GM19438 (cell line): Measurements from ENCODE around the gene CMTM1.
"Not testable (repeated sequence)": the region's sequence is repeated elsewhere in the genome, so short reads cannot be mapped to it uniquely, and the experiment has no call there.

ENCODE experiments used
- ATAC-seq: cut with Tn5 transposase; IDR thresholded peaks from one replicate; pipeline ENCODE4 v1.9.1; 2021; ENCODE audit warnings: low read depth; ENCODE audit not compliant: unreplicated experiment

Gene CMTM1

DNA sequence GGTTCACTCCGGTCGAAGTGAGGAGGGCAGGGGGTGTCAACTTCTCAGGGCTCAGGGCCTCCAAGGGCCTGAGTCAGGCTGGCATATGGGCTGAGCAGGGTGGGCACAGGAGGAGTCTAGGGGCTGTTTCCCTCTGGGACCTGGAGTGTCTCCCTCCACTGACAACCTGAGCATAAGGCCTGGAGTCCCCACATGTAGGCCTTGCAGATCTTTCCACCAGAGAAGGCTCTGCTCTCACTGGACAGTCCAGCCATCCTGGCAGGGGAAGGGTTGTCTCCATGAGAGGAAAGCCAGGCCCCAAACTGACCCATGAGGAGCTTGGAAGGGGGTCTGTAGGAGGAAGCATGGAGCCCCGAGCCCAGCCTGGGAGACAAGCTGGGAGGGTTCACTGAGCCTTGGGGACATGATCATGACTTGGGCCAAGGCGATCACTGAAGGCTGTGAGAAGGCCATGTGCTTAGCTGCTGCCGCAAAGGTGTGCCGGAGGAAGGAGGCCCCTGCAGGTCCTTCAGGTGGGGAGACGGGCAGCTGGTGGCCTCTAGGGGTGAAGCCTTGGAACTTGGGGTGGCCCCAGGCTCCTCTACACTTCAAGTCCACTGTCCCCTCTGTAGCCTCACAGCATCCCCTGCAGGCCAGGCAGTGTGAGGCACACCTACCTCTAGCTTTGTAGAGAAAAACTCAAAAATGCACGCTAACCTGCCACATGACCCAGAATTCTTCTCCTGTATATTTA, 22.9 kb downstream of the CMTM1 start:
- peak; percentile 79 for ATAC-seq

DNA sequence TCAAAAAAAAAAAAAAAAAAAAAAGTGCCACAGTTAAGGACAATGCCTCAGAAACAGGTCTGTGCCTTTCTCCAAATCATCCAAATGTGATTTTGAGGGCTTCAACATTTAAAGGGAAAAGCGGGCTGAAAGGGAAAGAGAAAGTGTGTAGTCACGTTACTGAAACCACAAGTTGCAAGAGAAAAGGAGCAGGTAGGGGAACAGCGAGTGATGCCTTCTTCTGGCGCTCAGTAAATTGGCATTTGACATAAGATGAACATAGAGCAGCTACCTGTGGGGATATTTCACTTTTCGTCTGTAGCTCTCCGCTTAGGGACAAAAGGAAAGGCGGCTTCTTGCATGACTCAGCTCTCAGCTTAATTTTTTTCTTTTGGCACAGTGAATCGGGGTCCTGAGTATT, 24.1 kb downstream of the CMTM1 start:
- ATAC-seq, result no peak

DNA sequence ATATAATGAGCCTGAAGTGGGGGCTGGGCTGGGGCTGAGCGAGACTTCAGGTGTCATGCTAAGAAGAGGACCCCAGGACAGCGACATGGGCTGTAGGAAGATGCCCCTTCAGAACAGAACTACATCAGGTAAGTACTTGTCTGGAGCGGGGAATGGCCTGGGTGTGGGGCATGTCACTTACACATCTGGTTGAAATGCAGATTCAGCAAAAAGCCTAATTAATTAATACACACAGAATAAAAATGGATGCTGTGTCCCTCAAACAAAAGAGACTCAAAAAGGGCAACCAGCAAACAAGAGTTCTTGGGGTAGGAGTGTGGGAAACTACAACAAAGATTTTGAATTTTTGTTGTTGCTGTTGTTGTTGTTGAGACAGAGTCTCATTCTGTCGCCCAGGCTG, 24.8 kb downstream of the CMTM1 start:
- no peak for ATAC-seq

DNA sequence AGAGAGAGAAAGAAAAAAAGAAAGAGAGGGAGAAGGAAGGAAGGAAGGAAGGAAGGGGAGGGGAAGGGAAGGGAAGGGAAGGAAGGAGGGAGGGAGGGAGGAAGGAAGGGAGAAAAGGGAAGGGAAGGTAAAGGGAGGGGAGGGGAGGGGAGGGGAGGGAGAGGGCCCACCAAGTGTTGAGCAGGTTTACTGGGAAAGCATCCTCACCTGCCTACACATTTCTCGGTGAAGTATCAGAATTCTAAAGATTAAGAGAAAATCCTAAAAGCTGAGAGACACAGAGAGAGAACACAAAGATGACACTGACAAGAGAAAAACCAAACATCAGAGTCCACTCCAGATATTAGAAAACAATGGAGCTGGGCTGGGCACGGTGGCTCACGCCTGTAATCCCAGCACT, 26.0 kb downstream of the CMTM1 start:
- no peak for ATAC-seq

DNA sequence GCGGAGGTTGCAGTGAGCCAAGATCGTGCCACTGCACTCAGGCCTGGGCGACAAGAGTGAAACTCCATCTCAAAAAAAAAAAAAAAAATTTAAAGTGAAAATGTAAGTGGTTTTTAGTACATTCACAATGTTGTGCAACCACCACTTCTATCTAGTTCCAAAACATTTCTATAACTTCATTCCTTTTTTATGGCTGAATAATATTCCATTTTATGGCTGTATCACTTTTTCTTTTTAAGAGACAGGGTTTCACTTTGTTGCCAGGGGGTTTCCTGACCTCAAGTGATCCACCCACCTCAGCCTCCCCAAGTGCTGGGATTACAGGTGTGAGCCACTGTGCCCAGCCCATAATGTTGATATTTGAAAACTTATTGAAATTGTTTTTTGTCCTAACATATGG, 26.6 kb downstream of the CMTM1 start:
- ATAC-seq, result no peak

DNA sequence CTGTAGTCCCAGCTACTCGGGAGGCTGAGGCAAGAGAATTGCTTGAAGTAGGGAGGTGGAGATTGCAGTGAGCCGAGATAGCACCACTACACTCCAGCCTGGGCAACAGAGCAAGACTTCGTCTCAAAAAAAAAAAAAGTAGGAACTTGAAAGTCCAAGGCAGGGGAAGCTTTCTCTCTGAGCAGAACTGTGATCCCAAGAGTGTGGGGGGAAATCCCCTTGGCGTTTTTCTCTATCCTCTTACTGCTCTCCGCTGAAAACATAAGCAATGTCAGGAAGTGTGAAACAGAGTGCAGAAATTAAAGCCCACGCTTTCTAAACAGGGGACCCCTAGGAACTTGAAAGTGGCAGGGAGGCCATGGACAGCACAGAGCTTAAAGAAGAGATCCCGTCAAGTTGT, 28.5 kb downstream of the CMTM1 start:
- no peak for ATAC-seq

DNA sequence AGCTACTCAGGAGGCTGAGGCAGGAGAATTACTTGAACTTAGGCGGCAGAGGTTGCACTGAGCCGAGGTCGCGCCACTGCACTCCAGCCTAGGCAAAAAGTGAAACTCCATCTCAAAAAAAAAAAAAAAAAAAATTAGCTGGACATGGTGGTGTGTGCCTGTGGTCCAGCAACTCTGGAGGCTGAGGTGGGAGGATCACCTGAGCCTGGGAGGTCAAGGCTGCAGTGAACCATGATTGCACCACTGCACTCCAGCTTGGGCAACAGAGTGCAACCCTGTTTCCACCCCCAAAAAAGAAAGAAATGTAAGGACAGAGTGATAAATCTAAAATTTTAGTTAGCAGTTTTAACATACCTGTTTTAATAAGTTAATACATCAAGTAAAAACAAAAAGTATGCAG, 30.3 kb downstream of the CMTM1 start:
- ATAC-seq, result not testable (repeated sequence)

DNA sequence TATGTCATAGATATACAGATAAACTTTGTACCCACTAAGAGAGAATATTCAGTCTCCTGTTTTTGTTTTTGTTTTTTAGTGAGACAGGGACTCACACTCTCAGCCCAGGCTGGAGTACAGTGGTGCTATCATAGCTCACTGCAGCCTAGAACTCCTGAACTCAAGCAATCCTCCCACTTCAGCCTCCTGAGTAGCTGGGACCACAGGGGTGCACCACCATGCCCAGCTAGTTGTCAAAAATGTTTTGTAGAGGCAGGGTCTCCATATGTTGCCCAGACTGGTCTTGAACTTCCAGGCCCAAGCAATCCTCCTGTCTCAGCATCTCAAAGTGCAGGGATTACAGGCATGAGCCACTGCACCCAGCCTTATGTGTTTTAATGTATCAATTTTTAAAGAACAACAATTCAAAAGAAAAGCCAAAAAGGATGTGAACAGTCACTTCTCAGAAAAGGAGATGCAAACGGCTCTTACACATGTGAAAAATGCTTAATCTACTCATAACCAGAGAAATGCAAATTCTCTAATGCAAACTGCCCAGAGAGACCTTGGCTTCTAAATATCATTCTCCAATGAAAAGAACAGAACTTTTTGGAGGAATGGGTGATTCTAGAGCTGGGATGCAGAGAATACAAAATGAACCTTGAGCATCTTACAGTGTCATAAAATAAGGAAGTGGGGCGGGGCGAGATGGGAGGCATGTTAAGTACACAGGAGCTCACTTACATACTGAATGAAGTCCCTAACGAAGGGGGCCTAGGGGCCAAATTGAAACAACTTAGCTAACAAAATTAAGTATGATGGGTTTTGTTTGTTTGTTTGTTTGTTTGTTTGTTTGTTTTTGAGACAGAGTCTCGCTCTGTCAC, 31.0 kb downstream of the CMTM1 start:
- ATAC-seq, result no peak

DNA sequence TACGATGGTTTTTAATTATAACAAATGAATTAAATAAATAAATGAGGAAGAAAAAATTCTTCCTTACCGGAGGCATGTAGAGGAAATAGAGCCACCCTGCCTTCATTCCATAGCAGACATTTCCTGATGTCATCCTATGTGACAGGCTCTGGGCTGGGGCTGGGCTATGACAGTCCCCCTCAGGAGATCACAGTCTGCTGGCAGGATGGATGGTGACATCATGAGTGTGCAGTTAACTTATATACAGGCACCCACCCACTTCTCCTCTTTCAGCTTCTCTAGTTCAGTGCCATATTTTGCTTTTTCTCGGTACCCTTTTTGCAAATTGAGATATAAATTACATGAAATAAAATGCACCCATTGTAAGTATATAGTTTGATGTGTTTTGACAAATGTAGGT, 31.9 kb downstream of the CMTM1 start:
- no peak for ATAC-seq

DNA sequence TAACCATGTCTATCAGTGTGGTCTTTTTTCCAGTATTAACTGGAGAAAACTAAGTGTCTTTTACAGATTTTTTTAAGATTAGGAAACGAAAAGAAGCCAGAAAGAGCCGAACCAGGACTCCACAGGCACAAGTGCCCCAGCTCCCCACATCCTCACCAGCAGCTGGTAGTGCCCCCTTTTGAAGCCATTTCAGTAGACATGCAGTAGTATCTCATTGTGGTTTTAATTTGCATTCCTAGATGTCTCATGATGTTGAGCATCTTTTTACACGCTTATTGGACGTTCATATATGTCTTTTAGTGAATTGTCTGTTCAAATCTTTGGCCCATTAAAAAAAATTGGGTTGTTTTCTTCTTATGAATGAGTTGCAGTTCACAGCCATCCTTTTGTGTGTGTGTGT, 33.5 kb downstream of the CMTM1 start:
- ATAC-seq, result no peak

DNA sequence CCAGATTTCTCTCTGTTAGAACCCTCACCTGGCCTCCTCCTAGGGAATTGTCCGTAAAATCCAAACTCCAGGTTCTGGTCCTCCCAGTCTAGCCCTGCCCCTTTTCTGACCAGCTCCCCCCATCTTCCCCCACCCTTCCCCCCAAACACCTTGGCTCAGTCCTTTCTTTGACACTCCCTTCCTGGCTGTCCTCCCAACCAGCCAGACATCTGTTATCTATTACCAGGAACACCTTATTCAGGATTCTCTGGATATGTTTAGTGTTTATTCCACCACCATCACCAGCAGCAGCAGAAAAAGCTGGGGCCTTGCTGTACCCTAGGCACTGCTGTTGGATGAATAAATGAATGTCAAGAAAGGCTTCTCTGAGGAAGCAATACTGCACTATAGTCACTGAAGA, 34.2 kb downstream of the CMTM1 start:
- ATAC-seq, result no peak

DNA sequence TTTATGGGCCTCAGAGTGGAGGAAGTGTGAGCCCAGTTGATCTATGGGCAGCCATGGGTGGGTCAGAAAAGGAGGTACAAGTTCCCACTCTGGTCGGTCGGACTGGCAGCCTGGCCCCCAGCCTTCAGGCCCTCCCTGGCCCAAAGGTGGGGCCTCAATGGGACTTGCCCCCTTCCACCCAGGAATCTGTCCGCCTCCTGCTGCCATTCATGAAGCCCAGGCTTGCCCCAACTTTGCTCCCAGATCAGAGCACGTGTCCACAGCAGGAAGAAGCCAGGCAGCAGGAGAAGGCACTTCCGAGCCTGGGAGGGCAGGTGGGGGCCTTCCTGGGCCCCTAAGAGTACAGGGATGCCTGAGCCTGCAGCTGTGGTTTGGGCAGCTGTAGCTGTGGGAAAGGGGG, 35.2 kb downstream of the CMTM1 start:
- ATAC-seq, result no peak

DNA sequence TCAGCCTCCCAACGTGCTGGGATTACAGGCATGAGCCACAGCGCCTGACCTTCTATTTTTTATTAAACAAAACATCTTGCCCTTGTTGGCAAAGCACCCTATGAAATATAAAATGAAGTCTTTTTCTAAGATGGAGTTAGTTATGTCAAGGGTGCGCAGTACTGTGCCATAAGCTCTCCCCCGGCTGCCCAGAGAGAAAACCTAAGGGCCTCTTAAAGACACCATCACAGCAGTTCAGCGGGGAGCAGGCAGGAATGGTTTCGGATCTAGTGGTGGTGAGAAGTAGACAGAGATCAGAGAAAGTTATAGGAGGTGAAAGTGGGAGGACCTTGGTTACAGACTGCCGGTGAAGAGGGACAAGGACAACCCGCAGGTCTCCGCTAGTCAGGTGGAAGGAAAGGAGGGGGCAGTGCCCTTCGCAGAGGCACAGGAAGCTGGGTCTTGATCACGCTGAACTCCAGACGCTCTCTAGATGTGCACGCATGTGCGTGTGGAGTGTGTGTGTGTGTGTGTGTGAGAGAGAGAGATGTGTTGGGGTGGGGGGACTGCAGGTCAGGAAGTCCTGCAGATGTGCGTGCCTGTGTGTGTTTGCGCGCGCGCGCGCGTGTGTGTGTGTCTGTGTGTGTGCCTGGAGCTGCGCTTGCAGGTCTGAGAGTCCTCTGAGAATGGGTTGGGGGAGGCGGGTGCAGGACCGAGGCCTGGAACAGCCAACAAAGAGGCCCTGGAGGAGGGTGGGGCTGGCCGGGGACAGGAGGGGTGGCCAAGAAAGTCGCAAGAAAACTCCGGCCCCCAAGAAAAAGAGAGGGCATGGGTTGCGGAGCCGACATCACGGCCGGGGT, 37.5 kb downstream of the CMTM1 start:
- ATAC-seq, result no peak

DNA sequence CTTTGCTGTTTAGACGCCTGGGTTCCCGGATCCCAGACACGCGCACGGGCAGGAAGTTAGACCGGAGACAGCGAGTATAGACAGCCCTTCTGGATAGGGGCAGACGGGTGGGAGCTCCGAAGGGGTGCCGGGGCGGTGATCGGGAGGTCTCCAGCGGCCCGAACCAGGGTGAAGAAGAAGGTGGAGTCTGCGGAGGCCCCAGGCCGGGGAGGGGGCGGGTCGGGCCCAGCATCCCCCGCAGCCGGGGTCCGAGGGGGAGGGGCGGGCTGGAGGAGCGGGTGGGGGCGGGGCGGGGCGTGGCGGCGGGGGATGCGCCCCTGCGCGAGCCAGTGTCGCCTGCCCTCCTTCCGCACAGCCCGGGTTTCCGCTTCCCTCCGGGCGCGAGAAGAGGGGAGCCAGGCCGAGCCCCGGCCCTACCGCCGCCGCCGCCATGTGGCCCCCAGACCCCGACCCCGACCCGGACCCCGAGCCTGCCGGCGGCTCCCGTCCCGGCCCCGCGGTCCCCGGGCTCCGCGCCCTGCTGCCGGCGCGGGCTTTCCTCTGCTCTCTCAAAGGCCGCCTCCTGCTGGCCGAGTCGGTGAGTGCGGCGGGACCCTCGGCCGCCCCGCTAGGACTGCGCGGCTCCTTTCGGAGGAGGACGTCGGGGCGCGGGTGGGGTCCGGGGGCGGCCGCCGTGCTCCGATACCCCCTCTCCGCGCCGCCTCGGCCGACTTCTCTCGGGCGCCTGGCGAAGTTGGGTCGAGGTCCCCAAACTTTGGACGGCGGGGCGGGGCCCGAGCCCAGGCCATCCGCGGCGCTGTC, 38.3 kb downstream of the CMTM1 start, which contains the start of gene CMTM3:
CMTM3 (plus strand) TSS at position 329 of the 801 bp plus-strand sequence; CDS start at position 431, 102 bp downstream.
- peak; percentile 41 for ATAC-seq

DNA sequence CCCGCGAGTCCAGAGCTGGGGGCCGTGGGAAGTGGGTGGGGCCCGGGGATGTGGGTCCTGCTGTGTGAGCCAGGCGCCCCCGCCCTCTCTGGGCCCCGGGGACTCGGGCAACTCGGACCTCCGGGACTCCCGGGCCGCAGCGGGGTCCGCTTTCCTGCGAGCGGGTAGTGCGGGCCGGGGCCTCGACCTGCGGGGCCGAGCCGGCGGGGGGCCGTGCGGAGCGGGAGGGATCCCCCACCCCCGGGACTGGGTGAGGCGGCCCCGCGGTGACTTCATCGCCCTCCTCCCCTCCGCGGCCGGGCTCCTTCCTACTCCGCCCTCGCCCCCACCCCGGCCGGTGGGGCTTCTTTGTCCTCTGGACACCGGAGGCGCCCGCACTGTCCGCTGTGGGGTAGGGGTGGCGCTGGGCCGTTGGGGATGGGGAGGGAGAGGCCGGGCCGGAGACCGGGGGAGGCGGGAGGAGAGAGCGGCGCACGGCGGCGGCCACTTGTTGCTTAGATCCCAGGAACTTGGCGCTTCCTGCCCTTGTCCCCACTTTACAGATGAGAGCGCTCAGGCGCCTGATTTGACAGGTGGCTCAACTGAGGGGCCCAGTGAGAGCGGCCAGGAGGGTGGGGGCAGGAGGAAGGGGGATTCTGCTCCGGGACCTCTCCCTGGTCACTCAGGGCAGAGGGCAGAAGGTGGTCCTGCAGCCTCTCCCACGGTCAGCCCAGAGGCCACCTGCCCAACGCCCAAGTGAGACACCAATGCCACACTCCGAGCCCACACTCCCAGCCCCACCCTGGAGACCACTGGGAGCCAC, 39.1 kb downstream of the CMTM1 start:
- ATAC-seq, result no peak

DNA sequence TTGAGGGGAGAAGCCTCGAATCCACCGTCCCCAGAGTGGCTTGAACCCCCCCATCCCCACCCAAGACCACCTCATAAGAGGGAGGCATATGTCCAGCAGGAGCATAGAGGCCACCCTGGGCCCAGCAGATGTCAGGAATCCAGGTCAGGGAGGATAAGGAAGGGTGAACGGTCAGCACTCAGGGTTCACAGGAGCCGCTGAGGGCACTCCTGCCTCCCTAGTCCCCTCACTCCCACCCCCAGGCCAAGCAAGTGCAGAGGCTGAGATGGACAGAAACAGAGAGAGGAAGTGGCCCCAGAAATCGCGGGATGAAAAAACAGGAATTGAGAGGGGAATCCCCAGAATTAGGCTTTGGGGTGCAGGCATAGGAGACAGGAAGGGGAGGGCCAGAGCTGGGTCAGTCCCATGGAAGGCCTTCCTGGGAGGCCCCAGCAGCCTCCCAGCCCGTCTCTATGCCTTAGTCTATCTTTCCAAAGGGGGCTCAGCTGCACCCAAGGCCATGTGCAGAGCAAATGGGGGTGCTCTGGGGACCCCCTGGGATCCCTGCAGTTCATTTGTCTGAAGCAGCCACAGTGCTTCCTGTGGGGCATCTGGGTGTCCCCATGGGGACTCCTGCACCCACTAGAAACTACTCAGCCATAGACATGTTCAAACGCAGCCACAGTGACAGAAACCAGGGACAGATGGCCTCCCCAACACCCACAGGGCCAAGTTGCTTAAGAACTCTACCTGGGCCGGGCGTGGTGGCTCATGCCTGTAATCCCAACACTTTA, 39.9 kb downstream of the CMTM1 start:
- peak; percentile 49 for ATAC-seq

DNA sequence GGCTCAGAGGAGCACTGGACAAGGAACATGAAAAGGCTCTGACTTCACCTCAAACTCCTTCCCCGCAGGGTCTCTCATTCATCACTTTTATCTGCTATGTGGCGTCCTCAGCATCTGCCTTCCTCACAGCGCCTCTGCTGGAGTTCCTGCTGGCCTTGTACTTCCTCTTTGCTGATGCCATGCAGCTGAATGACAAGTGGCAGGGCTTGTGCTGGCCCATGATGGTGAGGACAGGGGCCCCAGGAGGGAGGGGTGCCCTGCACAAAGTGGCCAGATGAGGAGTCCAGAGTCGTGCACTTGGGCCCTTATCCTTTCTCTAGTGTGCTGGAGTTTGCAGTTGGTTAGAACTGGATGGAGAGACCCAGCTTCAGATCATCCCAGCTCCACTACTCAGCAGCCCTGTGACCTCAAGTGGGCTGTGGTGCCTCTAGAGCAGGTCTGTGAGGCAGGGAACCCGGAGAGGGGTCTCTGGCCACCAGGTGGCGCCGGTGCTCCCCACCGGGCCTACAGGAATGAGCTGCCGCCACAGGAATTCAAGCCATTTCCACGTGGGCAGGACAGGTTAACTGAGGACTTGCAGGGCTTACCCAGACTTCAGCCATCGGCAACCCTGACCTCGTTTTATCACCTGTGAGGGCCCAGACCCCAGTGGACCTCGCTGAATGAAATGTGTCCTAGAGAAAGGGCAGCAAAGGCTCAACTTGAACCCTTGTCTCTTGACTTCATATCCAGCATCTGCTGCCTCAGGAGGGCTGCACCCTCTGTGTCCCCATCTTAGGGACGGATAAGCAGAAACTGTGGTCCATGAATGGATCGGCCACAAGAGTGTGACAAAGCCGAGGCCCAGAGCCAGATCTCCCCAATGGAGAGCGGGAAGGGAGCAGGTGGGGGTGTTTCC, 42.3 kb downstream of the CMTM1 start:
- ATAC-seq, result peak; percentile 38

DNA sequence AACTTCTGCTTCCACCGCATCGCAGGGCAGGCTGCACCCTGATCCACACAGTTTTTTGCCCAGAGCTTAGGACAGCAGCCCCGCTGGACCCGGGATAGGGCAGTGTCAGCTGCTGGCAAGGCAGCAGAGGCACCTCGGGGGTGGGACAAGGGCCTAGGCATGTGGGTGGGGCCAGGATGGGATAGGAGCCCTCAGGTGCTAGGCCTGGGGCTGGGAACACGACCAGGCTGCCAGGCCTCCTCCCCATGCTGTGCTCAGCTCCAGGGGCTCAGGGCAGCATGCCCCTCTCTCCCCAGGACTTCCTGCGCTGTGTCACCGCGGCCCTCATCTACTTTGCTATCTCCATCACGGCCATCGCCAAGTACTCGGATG, 42.9 kb downstream of the CMTM1 start:
- ATAC-seq, result no peak
